Activated CD8-positive, alpha-beta memory T cell treated with anti-CD3 and anti-CD28 coated beads, Interleukin-2, amount 50 U/mL, for 1 hour (primary cell): ENCODE measurements around the gene AIMP1.
A peak's percentile ranks its signal among the peaks of the same experiment; 100 is the strongest.

ENCODE experiments used
- DNase-seq: peaks from one replicate; pipeline ENCODE4 v3.0.0-alpha.2; 2020; ENCODE audit errors: extremely low read depth

Gene AIMP1

GRCh38 chr4:106315968-106316772, at the start of gene AIMP1, which contains the start of gene TBCK:
TSS of gene AIMP1 (plus strand) at chr4:106316550. CDS start at chr4:106325010, 8,460 bp downstream.
TSS of gene TBCK (minus strand) at chr4:106316209. CDS start at chr4:106308960, 7,249 bp downstream.
- peak; percentile 75 for DNase-seq

DNA sequence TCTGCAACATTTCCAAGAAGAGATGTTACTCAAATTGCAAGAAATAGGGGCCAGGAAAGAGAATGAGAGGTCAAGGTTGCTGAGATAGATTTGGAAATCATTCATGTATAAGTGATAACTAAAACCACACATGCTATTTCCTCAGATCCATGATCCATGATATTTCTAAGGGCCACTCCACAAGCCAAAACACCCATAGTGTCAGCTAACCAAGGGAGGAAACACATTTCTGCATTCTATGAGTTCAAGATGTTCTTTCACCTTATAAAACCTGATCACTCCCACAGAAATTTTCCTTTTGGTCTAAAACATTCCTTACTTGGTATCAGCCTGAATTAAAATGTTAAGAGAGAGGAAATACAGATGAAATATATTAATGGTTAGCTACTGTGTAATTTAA, 47.6 kb upstream of the AIMP1 start:
- DNase-seq = no peak

- no peak for DNase-seq
Observed at GRCh38 chr4:106269711-106270110, 46.6 kb upstream of the AIMP1 start.

DNA sequence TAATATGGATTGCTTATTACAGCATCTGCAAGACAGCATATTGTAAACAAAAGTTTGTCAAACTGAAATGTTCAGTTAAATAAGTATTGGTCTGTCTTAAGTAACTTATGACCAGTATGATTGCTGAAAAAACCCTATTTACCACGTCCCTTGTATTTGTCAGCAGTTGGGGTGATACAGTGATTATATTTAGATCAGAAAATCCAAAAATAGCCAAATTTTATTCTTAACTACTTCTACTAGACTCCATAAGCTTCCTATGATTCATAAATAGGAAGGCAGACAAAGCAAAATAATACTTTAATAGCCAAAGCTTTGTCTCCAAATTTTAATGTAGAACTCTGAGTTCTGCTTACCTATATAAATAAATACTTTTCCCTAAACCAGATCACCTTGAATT, 45.6 kb upstream of the AIMP1 start:
- no peak for DNase-seq

GRCh38 chr4:106273831-106274230, 42.5 kb upstream of the AIMP1 start:
- no peak for DNase-seq

DNA sequence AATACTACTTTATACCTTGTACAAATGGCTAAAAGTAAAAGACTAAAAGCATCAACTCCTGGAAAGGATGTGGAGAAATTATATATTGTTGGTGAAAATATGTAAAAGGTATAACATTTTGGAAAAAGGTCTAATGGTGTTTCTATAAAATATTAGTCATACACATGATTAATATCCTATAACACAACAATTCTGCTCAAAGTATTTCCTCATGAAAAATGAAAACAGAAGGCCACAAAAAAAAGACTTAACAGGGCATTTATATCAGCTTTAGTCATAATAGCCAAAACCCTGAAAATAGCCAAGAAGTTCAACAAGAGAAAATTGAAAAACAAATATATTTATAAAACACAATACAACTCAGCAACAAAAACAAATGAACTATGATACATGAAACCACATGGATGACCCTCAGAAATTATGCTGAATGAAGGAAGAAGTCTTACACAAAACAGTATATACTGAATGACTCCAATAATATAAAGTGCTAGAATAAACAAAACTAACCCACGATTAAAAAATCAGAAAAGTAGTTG, 39.1 kb upstream of the AIMP1 start:
- no peak for DNase-seq

GRCh38 chr4:106284227-106284626, 32.1 kb upstream of the AIMP1 start:
- DNase-seq = no peak

GRCh38 chr4:106286611-106287010, 29.7 kb upstream of the AIMP1 start:
- DNase-seq = no peak

DNA sequence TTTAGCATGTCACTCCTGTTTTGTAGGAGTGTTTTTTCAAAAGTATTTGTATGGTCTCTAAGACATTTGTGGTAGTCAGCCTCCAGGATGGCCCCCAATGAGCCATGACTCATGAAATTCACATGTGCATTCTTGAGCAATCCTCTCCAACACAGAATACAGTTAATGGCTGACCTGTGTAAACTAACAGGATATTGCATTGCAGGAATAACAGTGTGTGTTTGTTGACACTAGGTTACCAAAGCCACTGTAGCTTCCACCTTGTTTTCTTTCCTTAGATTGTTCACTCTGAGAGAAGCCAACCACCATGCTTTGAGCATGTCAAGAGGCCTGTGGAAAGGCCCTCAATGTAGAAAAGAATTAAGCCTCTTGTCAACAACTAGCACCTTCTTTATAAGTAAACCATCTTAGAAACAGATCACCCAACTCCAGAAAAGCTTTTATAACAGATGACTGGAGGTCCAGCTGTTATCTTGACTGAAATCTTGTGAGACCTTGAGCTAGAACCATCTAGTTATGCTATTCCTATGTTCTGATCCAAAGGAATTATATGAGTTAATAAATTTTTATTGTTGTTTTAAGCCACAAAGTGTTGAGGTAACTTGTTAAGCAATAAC, 28.9 kb upstream of the AIMP1 start:
- no peak for DNase-seq

DNA sequence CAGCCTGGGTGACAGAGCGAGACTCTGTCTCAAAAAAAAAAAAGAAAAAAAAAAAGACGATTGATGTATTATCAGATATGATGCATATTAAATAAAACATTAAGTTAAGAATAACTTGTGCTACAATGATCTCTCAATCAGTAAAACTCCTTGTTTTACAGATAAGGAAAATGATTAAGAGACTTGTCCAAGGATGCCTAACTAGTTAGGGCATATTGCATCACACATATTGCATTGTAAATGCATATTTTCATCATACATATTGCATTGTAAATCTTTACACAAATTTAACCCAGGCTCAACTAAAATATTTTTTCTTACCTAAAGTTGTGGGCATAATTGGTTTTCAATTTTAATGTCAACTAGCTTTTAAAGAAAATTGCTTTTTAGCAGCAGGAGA, 26.6 kb upstream of the AIMP1 start:
- no peak for DNase-seq

DNA sequence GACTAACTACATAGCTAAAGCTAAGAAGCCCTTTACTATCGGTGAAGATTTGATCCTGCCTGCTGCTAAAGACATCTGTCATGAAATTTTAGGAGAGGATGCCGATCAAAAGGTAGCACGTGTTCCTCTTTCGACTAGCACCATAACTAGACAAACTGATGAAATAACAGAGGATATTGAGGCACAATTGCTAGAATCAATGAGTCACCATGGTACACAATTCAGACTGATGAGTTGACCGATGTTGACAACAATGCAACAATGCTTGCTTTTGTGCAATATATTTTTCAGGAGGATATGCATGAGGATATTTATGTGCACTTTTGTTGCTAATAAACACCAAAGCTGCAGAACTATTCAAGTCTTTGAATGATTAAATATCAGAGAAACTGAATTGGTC, 24.7 kb upstream of the AIMP1 start:
- DNase-seq = no peak

- DNase-seq = no peak
Observed at GRCh38 chr4:106294062-106294461, 22.3 kb upstream of the AIMP1 start.

DNA sequence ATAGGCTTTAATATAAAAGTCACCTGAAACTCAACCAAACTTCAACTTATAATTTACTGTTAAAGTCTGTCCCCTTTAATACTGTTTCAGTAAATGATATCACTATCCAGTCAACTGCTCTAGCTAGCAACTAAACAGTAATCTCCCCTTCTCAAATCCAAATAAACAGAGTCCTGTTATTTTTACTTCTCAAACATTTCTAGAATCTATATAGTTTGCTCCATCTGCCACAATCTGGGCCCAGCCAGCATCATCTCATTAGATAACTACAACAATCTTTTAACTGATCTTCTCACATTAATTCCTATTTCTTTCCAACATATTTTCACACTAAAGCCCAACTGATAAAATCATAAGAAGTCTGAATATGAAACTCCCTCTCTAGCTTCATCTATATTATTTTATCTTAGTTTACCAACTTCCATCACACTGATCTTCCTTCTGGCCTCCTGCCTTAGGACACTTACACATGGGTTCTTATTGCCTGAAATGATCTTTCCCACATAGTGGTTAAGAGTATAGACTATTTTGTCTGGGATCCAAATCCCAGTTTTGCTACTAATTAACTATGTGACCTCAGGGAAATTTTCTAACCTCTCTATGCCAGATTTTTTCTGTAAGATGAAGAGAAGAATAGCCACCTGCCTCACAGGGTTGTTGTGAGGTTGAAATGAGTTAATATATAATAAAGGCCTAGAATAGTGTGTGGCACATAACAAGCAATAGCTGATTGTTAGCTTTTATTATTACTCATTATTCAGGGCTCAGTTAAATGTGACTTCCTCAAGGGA, 18.9 kb upstream of the AIMP1 start:
- DNase-seq = no peak

DNA sequence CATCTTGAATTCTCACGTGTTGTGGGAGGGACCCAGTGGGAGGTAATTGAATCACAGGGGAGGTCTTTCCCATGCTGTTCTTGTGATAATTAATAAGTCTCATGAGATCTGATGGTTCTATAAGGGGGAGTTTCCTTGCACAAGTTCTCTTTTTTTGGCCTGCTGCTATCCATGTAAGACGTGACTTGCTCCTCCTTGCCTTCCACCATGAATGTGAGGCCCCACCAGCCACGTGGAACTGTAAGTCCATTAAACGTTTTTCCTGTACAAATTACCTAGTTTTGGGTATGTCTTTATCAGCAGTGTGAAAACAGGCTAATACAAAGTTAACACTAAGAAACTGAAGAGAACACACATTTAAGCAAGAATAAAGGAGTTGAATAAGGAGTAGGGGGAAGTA, 16.4 kb upstream of the AIMP1 start:
- DNase-seq = no peak

DNA sequence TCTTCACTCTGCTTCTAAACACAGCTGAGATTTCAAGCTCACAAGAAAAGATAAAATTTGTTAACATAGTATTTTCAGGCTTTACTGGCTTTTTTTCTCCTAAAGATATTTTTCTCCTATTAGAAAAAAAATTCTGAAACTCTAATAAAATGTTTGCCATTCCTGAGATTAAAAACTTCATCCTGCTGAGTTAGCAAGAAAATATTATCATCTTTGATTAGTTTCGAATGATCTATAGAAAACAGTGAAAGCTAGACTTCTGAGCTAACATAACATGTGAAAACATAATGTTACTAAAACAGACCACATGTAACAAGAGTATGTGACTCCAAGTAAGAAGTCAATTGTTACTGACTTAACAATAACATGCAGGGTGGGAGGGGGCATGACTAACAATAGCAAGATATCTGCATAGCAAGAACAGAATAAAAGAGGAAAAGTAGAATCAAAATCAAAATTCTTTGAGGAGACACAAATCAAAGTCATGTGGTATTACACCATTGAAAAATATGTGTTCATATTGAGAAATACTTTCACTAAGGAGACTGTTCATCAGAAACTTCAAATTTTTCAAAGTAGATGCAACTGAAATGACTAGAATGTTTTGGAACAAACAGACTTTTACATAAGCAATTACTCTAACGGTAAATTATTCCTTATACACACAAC, 14.8 kb upstream of the AIMP1 start:
- no peak for DNase-seq

DNA sequence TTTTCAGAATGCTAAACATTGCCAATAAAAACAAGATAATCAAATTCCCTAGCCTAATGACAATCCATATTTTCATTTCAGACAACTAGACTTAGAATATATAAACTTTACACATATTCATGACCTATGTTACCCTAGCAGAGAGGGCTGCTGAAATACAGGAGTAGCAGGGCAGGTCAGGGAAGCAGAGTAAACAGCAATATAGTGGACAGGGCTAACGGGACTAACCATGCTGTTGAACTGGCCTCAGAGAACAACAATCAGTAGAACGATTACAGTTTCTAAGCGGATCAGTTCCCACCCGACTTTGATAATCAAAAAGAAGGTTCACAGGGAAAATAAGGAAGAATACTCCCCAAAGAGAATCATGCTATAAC, 14.3 kb upstream of the AIMP1 start:
- DNase-seq = no peak

DNA sequence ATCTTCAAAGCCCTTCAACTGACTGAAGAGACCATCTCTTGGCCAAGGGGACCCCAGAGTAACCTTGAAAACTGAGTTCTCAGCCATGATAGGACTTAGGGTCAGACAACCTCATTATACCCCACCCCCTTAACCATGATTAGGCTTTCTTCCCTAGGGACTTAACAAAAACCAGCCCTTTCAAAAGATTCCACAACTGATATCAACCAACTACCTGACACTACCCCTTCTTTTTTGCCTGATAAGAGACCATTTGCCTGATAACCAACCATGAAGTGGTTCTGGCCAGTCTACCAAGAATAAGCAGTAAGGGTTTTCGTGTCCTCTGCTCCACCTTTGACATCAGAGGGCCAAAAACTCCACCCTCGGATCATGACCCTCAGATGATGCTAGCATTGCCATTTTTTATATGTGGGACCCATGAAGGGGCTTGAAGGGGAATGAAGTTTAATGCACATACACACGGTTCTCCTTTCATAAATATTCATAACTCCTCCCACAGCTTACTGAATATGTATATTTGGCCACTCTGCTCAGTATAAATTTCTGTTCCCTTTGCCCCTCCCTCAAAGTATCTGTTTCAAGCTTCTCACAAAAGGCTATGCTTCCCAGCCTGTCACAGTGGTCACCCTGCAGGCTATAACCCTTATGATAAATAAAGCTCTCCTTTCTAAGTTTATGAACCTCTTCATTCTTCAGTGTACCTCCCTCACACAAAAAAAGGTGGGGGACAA, 12.6 kb upstream of the AIMP1 start:
- DNase-seq = no peak

DNA sequence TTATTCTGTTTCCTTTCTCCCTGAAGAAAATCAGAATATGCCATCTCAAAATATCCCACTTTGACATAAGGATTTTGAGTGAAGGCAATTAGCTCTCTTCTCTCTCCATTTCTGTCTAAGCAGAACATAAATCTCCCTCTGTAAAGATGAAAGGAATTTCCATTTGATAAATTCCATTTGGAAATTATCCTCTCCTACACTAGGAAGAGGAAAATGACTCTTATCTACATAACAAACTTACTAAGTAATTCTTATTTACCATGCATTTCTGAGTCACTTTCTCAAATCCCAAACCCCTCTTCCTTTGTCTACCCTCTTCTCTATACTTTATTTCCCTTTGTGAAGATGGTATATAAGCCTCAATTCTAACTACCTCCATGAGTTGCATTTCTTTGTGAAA, 11.7 kb upstream of the AIMP1 start:
- no peak for DNase-seq

DNA sequence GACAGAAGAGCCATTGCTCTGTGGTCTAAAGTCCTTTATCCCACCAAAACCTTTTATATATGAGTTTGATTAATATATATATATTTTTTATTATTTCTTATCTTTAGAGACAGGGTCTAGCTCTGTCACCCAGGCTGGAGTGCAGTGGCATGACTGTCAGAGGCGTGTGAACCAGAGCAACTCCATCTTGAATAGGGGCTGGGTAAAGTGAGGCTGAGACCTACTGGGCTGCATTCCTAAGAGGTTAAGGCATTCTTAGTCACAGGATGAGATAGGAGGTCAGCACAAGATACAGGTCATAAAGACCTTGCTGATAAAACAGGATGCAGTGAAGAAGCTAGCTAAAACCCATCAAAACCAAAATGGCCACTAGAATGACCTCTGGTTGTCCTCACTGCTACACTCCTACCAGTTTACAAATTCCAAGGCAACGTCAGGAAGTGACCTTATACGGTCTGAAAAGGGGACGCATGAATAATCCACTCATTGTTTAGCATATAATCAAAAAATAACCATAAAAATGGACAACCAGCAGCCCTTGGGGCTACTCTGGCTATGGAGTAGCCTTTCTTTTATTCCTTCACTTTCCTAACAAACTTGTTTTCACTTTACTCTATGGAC, 10.8 kb upstream of the AIMP1 start:
- no peak for DNase-seq

DNA sequence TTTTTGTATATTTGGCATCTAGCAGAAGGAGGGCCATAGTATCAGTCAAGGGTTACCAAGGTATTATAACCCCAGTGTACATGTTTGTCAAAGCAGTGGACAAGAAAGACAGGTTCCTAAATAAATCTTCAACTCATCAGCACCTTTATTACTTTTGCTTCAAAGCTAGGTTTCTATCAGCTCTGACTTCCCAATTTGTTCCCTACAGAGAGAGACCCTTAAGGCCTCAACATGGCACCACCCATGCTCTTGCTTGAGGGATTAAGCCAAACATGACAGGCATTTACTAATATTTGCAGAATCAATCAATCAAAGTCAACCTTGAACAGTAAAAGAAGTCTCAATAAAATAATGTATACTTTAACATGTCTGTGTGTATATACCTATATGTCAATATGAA, 9.8 kb upstream of the AIMP1 start:
- DNase-seq = no peak

GRCh38 chr4:106312377-106312776, 4.0 kb upstream of the AIMP1 start:
- no peak for DNase-seq
